Bronchial epithelial cell (primary cell): Measurements from ENCODE around the gene IQSEC3. TPM values are rescaled to one million over a fixed set of nuclear protein-coding genes. Genes with fewer than 3 reads are reported as not detected.

Source experiments
- DNase-seq: peaks from one replicate; pipeline ENCODE4 v3.0.0-alpha.2; 2010; ENCODE audit warnings: low read depth
- FAIRE-seq: peaks from 2 replicates; lab custom pipeline; 2011; peaks lifted over from hg19 to GRCh38; lab: Jason Lieb, UNC
- H3K27me3 ChIP-seq: 2 replicates; pipeline ENCODE4 v1.5.1; 2011; ENCODE audit warnings: low read length; ENCODE audit not compliant: control insufficient read depth, insufficient read depth
- H3K36me3 ChIP-seq: 2 replicates; pipeline ENCODE4 v1.5.1; 2011; ENCODE audit warnings: low read length; ENCODE audit not compliant: control insufficient read depth, insufficient read depth
- H3K4me3 ChIP-seq: 2 replicates; pipeline ENCODE4 v1.5.1; 2011; ENCODE audit warnings: mild to moderate bottlenecking, low read depth, low read length, control low read depth
- CTCF ChIP-seq: IDR thresholded peaks from 2 replicates; pipeline ENCODE4 v1.5.1; 2011; ENCODE audit warnings: mild to moderate bottlenecking, moderate library complexity, low read length, control low read depth, inconsistent platforms; ENCODE audit not compliant: insufficient read depth, severe bottlenecking
- total RNA-seq: library from RNA; depleted of rRNA; stranded (reverse); fragments of >200 nt; gene quantifications from 2 replicates; pipeline ENCODE4 v1.2.1, GENCODE V29; 2014

IQSEC3 gene
- total RNA-seq, 1 donor from 2014 or later: not detected

GRCh38 chr12:98924-99352 lies 32.4 kb downstream of the IQSEC3 start:
- DNase-seq: no peak
- Histone ChIP-seq H3K36me3 (no peaks in the 10 kb centered on the region), H3K27me3 (peaks cover 3% of the 10 kb centered on the region), H3K4me3 (no peak overlapping the region)
- no peak for FAIRE-seq
- TF ChIP-seq CTCF: no peak

GRCh38 chr12:99605-100004 lies 33.0 kb downstream of the IQSEC3 start:
- Histone ChIP-seq H3K36me3 (no peaks in the 10 kb centered on the region), H3K27me3 (peaks cover 3% of the 10 kb centered on the region), H3K4me3 (no peak overlapping the region)
- no peak for TF ChIP-seq CTCF
- peak; percentile 68 for FAIRE-seq
- no peak for DNase-seq

GRCh38 chr12:101969-102878 lies 35.7 kb downstream of the IQSEC3 start:
- DNase-seq: no peak
- no peaks in the 10 kb centered on the region for H3K36me3 ChIP-seq
- no peak for FAIRE-seq
- H3K27me3 ChIP-seq: peaks cover 3% of the 10 kb centered on the region
- no peak for TF ChIP-seq CTCF
- no peak overlapping the region for H3K4me3 ChIP-seq

GRCh38 chr12:102879-103168 lies 36.3 kb downstream of the IQSEC3 start:
- DNase-seq (no peak), FAIRE-seq (no peak)
- no peak overlapping the region for H3K4me3 ChIP-seq
- H3K27me3 ChIP-seq: no peaks in the 10 kb centered on the region
- no peaks in the 10 kb centered on the region for H3K36me3 ChIP-seq
- TF ChIP-seq CTCF: no peak

GRCh38 chr12:103169-103981 lies 36.8 kb downstream of the IQSEC3 start:
- Histone ChIP-seq H3K27me3 (no peaks in the 10 kb centered on the region), H3K36me3 (no peaks in the 10 kb centered on the region), H3K4me3 (no peak overlapping the region)
- no peak for TF ChIP-seq CTCF
- FAIRE-seq (no peak), DNase-seq (no peak)
